ENCODE results near the gene ZNF90.
"Not testable (repeated sequence)": the region's sequence is repeated elsewhere in the genome, so short reads cannot be mapped to it uniquely, and the experiment has no call there.

The ZNF90 gene

DNA sequence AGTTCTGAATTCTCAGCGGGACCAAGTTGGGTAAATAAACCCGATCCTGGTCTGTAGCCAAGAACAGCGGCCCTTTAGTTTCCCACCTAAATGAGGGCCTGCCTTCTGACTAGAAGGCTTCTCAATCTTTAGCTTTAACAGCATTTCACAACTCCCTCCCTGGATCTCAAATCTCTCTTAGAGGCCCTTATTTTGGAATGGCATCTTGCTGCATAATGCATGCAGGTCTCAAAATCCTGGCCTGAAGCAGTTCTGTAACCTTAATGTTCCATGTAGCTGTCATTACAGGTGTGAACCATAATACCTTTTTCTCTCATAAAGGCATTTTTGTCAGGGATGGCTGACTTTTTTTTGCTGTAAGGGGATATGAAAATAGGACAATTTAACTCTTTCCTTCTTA is 29.5 kb downstream of the ZNF90 start:
- DNase-seq: no peak

DNA sequence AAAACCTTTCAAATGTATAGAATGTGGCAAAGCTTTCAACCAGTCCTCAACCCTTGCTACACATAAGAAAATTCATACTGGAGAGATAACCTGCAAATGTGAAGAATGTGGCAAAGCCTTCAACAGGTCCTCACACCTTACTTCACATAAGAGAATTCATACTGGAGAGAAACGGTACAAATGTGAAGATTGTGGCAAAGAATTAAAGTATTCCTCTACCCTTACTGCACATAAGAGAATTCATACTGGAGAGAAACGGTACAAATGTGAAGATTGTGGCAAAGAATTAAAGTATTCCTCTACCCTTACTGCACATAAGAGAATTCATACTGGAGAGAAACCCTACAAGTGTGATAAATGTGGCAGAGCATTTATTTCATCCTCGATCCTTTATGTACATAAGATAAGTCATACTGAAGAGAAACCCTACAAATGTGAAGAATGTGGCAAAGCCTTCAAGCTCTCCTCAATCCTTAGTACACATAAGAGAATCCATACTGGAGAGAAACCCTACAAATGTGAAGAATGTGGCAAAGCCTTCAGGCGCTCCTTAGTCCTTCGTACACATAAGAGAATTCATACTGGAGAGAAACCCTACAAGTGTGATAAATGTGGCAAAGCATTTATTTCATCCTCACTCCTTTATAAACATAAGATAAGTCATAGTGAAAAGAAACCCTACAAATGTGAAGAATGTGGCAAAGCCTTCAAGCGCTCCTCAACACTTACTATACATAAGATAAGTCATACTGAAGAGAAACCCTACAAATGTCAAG is 40.5 kb downstream of the ZNF90 start:
- DNase-seq: not testable (repeated sequence)

DNA sequence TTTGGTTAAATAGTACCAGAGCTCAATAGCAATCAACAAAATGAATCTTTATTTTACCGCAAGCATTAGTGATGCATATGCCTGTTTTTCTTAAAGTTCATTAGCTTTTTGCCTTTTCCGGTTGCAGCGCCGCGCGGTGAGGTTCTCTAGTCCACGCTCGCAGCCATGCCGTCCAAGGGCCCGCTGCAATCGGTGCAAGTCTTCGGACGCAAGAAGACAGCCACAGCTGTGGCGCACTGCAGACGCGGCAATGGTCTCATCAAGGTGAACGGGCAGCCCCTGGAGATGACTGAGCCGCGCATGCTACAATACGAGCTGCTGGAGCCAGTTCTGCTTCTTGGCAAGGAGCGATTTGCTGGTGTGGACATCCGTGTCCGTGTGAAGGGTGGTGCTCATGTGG is 47.1 kb downstream of the ZNF90 start:
- no peak for DNase-seq

DNA sequence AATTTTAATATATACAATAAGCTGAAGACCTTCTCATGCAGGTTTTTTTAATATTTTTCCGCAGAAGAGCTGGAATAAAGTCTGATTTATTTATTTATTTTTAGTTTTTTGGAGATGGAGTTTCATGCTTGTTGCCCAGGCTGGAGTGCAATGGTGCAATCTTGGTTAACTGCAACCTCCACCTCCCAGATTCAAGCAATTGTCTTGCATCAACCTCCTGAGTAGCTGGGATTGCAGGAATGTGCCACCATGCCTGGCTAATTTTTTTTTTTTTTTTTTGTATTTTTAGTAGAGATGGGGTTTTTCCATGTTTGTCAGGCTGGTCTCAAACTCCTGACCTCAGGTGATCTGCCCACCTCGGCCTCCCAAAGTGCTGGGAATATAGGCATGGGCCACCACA is 55.1 kb downstream of the ZNF90 start:
- DNase-seq: not testable (repeated sequence)

DNA sequence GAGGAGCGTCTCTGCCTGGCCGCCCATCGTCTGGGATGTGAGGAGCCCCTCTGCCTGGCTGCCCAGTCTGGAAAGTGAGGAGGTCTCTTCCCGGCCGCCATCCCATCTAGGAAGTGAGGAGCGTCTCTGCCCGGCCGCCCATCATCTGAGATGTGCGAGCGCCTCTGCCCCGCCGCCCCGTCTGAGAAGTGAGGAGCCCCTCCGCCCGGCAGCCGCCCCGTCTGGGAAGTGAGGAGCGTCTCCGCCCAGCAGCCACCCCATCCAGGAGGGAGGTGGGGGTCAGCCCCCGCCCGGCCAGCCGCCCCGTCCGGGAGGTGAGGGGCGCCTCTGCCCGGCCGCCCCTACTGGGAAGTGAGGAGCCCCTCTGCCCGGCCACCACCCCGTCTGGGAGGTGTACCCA is 59.9 kb downstream of the ZNF90 start:
- DNase-seq: not testable (repeated sequence)

DNA sequence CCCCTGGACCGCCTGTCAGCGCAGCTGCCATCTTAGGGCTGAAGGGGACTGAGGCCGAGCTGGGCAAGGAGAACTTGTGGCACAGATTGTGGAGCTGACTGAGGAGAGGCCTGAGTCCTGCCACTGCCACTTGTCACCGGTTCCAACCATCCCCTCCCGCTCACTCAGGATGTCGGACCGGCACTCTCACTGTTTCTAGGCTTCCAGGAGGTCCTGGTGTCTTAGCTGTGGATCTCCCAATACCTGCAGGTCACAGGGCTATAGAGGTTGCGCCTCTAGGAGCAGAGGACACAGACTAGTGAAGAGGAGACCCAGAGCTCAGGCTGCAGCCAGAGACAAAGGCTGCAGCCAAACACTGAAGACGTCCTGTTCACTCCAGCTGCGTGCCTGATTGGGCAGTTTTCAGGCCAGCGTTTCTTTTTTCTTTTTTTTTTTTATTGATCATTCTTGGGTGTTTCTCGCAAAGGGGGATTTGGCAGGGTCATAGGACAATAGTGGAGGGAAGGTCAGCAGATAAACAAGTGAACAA is 73.9 kb downstream of the ZNF90 start:
- DNase-seq: no peak

DNA sequence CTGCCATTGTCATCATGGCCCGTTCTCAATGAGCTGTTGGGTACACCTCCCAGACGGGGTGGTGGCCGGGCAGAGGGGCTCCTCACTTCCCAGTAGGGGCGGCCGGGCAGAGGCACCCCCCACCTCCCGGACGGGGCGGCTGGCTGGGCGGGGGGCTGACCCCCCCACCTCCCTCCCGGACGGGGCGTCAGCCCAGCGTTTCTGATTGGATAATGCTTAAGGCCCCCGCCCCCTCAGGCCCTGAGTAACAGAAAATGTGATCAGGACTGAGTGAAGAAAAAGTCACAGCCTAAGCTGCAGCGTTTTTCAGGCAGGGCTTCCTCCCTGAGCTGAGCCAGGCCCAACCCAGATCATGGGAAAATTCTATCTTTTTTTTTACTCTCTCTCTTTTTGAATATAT is 74.7 kb downstream of the ZNF90 start:
- DNase-seq: not testable (repeated sequence)

DNA sequence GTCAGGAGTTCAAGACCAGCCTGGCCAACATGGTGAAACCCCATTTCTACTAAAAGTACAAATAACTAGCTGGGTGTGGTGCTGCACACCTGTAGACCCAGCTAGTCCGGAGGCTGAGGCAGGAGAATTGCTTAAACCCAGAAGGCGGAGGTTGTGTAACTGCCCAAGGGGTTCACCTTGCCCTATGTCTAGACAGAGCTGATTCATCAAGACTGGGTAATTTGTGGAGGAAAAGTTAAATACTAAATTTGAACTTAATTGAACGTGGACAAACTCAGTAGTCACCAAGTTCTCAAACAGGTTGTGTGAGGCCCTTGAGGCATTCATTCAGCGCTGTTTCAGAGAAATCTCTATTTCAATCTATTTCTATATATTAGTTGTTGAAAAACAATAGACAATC is 75.5 kb downstream of the ZNF90 start:
- no peak for DNase-seq

DNA sequence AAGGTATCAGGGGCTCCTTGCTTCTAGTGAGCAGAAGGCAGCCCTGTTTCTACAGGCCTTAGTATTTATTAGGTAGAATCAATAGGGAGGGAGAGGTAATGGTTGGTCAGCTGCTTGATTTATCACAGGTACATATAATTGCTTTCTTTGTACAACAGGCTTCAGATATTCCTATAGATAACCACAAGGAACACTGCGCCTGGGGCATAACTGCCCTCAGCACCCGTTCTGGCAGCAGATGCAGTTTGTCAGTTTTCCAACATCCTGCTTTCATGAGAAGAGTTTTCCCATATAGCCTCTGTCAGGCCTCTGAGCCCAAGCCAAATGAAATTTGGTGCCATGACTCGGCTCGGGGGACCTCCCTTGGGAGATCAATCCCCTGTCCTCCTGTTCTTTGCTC is 76.8 kb downstream of the ZNF90 start:
- no peak for DNase-seq

DNA sequence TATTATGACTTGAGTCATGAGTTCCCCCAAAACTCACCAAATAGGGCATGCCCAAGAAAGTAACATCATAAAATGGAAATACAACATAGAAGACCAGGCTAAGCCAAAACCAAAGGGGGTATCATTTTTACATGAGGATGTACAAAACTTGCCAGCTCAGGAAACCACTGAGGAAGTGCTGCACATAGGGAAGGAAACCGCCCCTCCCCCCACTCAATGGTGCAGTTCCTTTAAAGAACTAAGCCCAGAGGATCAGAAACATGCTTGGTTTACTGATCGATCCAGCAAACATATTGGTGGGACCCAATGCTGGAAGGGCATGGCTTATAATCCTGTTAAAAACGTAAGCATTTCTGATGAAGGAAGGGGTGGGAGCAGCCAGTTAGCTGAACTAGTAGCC is 85.0 kb downstream of the ZNF90 start:
- no peak for DNase-seq

DNA sequence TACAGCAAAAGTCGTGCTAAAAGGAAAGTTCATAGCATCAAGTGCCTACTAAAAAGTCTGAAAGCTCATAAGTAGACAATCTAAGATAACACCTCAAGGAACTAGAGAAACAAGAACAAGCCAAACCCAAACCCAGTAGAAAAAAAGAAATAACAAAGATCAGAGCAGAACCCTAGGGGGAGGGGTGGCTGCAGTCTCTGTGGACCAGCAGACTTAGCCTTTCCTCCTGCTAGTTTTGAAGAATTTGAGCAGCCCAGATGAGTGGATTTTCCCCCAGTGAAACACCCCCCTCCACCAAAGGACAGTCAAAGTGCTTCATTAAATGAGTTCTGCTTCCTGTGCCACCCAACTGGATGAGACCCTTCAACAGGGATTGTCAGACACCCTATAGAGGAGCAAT is 86.7 kb downstream of the ZNF90 start:
- DNase-seq: no peak

DNA sequence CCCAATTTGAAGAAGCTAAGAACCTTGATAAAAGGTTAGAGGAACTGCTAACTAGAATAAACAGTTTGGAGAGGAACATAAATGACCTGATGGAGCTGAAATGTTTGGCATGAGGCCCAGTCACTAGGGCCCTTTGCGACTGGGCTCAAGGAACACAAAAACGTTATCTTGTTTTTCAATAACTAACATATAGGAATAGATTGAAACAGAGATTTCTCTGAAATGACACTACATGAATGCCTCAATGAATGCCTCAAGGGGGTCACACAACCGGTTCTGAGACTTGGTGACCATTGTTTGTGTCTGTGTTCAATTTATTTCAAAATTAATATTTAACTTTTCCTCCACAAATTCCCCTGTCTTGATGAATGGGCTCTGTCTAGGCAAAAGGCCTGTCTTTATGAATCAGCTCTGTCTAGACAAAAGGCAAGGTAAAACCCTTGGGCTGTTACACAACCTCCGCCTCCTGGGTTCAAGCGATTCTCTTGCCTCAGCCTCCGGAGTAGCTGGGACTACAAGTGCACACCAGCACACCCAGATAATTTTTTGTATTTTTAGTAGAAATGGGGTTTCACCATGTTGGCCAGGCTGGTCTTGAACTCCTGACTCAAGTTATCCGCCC is 88.3 kb downstream of the ZNF90 start:
- no peak for DNase-seq

DNA sequence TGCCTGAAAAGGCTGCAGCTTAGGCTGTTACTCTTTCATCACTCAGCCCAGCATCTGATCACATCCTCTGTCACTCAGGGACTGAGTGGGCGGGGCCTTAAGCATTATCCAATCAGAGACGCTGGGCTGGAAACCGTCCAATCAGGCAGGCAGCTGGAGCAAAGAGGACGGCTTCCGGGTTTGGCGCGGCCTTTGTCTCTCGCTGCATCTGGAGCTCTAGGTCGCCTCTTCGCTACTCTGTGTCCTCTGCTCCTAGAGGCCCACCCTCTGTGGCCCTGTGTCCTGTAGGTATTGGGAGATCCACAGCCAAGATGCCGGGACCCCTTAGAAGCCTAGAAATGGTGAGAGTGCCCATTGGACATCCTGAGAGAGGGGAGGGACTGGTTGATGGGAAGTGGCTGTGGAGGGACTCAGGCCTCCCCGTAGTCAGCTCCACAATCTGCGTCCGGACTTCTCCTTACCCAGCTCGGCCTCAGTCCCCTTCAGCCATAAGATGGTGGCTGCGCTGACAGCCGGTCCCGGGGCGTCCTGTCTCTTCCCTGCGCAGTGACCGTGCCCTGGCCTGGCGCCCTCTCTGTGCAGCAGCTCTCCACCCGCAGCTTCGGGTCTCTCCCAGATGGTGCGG is 89.3 kb downstream of the ZNF90 start, which contains the start of gene ZNF486:
Gene ZNF486, plus strand, starts transcription at position 195 of the 625 bp plus-strand sequence. Its CDS starts 117 bp downstream, at position 312.
- DNase-seq: no peak

DNA sequence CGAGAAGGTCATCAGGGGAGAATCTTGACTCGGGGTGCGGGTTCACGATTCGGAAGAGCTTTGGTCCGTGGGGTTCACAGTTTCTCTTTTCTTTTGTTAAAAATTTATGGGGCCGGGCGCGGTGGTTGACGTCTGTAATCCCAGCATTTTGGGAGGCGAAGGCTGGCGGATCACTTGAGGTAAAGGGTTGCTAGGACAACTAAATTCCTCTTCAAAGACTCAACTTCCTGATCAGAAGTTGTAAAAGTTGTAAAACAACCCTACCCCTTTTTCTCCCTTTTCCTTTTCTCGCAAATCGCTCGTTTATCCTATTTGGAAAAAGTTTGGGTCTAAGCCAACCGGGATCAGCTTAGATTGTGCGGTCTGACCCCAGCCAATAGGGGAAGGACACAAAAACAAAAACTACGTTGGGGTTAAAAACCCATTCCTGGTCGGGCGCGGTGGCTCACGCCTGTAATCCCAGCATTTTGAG is 89.9 kb downstream of the ZNF90 start:
- no peak for DNase-seq
